OCI-LY7 (cell line): ENCODE measurements around the gene B3GNT3. TPM values are rescaled to one million over a fixed set of nuclear protein-coding genes. Genes with fewer than 3 reads are reported as not detected.

Source experiments
- BruUV-seq: library from RNA; stranded (reverse); fragments of 400-500 nt; replicated peaks from 2 replicates; lab custom pipeline; 2021; lab: Mats Ljungman, UMichigan
- CTCF ChIA-PET: fragments of 300-600 bp; sonication (Branson Sonifier 250); formaldehyde crosslinking; loops from one replicate; lab custom pipeline; 2022; ENCODE audit warnings: antibody characterized with exemption; ENCODE audit not compliant: unreplicated experiment; lab: Charles Lee
- POLR2A ChIA-PET: fragments of 300-600 bp; sonication (Branson Sonifier 250); formaldehyde crosslinking; loops from one replicate; lab custom pipeline; 2022; ENCODE audit warnings: antibody characterized with exemption; lab: Charles Lee
- DNase-seq: peaks from one replicate; pipeline ENCODE4 v3.0.0-alpha.2; 2015; ENCODE audit warnings: low spot score
- H2AFZ ChIP-seq: fragments of 200-600 bp; sonication (generic), shearing (Covaris generic); 2 replicates; pipeline ENCODE4 v1.6.1; 2014; ENCODE audit warnings: mild to moderate bottlenecking, antibody characterized with exemption, low read length, moderate library complexity
- H3K27ac ChIP-seq: fragments of 200-600 bp; sonication (generic); 2 replicates; pipeline ENCODE4 v1.5.1; 2014; ENCODE audit warnings: mixed run types, low read depth, mild to moderate bottlenecking, moderate library complexity, low read length, inconsistent platforms; ENCODE audit not compliant: poor library complexity, severe bottlenecking
- H3K36me3 ChIP-seq: fragments of 200-600 bp; sonication (generic); 2 replicates; pipeline ENCODE4 v1.6.1; 2014; ENCODE audit warnings: mild to moderate bottlenecking, antibody characterized with exemption, low read length, moderate library complexity, mixed read lengths; ENCODE audit not compliant: insufficient read depth
- H3K4me1 ChIP-seq: fragments of 200-600 bp; sonication (generic); 2 replicates; pipeline ENCODE4 v1.5.1; 2014; ENCODE audit warnings: mild to moderate bottlenecking, low read length; ENCODE audit not compliant: insufficient read depth, poor library complexity, severe bottlenecking
- H3K4me2 ChIP-seq: fragments of 200-600 bp; sonication (generic); 2 replicates; pipeline ENCODE4 v1.6.1; 2014; ENCODE audit warnings: mild to moderate bottlenecking, low read length
- H3K4me3 ChIP-seq: fragments of 200-600 bp; sonication (generic); 2 replicates; pipeline ENCODE4 v1.5.1; 2014; ENCODE audit warnings: mild to moderate bottlenecking, low read depth, low read length; ENCODE audit not compliant: poor library complexity, severe bottlenecking
- H3K79me2 ChIP-seq: fragments of 200-600 bp; sonication (generic); 2 replicates; pipeline ENCODE4 v1.6.1; 2016; ENCODE audit warnings: low read depth, mild to moderate bottlenecking, low read length, moderate library complexity, mixed read lengths; ENCODE audit not compliant: insufficient read depth
- H3K9me2 ChIP-seq: fragments of 200-600 bp; sonication (generic); 2 replicates; pipeline ENCODE4 v1.6.1; 2016; ENCODE audit warnings: mild to moderate bottlenecking, low read length, mixed read lengths; ENCODE audit not compliant: insufficient read depth
- H3K9me3 ChIP-seq: fragments of 200-600 bp; sonication (generic); 2 replicates; pipeline ENCODE4 v1.6.1; 2014; ENCODE audit warnings: mild to moderate bottlenecking, mixed run types, low read length, mixed read lengths
- H4K20me1 ChIP-seq: fragments of 200-600 bp; sonication (generic); 2 replicates; pipeline ENCODE4 v1.6.1; 2014; ENCODE audit warnings: mild to moderate bottlenecking, antibody characterized with exemption, low read length, moderate library complexity, mixed read lengths; ENCODE audit not compliant: insufficient read depth
- EZH2phosphoT487 ChIP-seq: fragments of 200-600 bp; sonication (generic); IDR thresholded peaks from 2 replicates; pipeline ENCODE4 v1.6.1; 2018; ENCODE audit warnings: low read depth, borderline replicate concordance, mild to moderate bottlenecking, mixed run types, antibody characterized with exemption, low read length, moderate library complexity, mixed read lengths
- intact Hi-C: fragments of 100-400 bp; cut with micrococcal nuclease; formaldehyde crosslinking; loops from one replicate; pipeline ENCODE4 v1.10.0; 2022; ENCODE audit not compliant: unreplicated experiment
- small RNA-seq: library from RNA; depleted of rRNA; stranded (forward); fragments of <200 nt; gene quantifications from one replicate; pipeline ENCODE3, GENCODE V24; 2014
- total RNA-seq, 2 experiments: library from RNA; depleted of rRNA in 1 of 2; stranded (reverse); fragments of >200 nt in 1 of 2; shearing (Covaris generic) in 1 of 2; gene quantifications; 2 replicates each; pipeline ENCODE4 v1.2.3, GENCODE V29; 2014 to 2022
- TF ChIP-seq, protein P1 (sequence below): fragments of 200-600 bp; sonication (generic); conservative IDR thresholded peaks from 2 replicates; pipeline ENCODE4 v1.5.1; 2014; ENCODE audit warnings: mild to moderate bottlenecking, antibody characterized with exemption, low read length, moderate library complexity, mixed read lengths

Gene B3GNT3
- total RNA-seq, 2 experiments from 2014 or later = not detected

DNA sequence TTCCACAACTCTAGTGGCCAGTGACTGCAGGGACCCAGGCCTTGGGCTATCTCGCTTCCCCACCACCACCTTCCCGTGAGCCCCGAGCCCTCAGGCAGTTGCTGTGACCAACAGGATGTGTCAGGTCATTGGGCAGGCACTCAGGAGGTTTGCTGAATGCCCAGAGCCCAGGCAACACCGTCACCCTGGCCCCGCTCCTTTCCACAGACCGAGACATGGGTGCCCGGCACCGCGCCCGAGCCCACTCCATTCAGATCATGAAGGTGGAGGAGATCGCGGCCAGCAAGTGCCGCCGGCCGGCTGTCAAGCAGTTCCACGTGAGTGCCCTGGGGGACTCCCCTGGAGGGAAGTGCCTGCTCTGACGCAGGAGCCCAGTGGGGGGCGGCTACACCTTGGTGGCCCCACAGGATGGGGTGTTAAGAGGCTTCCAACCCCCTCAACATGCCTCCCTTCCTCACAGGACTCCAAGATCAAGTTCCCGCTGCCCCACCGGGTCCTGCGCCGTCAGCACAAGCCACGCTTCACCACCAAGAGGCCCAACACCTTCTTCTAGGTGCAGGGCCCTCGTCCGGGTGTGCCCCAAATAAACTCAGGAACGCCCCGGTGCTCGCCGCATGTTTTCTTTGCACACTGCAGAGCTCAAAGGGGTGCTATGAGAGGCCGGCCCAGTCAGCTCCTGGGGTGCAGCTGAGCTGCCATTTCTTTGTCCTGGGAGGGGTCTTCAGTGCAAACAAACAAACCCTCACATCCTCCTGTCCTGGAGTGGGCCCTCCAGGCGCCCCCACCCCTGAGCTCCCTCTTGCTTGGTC, 68.0 kb downstream of the B3GNT3 start:
- CTCF ChIA-PET = no interaction called here
- Histone ChIP-seq H4K20me1 (peaks cover 21% of the 10 kb centered on the region), H3K4me1 (peaks cover 36% of the 10 kb centered on the region), H2AFZ (no peak overlapping the region), H3K79me2 (peaks cover 28% of the 10 kb centered on the region), H3K4me3 (peak overlapping the region; percentile 90), H3K9me2 (no peaks in the 10 kb centered on the region), H3K9me3 (no peaks in the 10 kb centered on the region), H3K27ac (peak overlapping the region; percentile 65), H3K4me2 (peak overlapping the region; percentile 96), H3K36me3 (peaks cover 56% of the 10 kb centered on the region)
- TF ChIP-seq EZH2phosphoT487 = no peak
- TF ChIP-seq, protein P1, sequence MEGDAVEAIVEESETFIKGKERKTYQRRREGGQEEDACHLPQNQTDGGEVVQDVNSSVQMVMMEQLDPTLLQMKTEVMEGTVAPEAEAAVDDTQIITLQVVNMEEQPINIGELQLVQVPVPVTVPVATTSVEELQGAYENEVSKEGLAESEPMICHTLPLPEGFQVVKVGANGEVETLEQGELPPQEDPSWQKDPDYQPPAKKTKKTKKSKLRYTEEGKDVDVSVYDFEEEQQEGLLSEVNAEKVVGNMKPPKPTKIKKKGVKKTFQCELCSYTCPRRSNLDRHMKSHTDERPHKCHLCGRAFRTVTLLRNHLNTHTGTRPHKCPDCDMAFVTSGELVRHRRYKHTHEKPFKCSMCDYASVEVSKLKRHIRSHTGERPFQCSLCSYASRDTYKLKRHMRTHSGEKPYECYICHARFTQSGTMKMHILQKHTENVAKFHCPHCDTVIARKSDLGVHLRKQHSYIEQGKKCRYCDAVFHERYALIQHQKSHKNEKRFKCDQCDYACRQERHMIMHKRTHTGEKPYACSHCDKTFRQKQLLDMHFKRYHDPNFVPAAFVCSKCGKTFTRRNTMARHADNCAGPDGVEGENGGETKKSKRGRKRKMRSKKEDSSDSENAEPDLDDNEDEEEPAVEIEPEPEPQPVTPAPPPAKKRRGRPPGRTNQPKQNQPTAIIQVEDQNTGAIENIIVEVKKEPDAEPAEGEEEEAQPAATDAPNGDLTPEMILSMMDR = no peak
- BruUV-seq = no TSS peak
- POLR2A ChIA-PET = no interaction called here
- intact Hi-C loops = no loop called here
- DNase-seq = no peak

Small RNA genes within 50 kb of the gene (small RNA-seq; reads per million reads assigned to genes)
- not detected for gene SNORA68

Other genes starting within 250 kb of the B3GNT3 start
- 43.0 and 49.6 TPM in 2 replicates for gene COLGALT1, start 239.5 kb upstream of the B3GNT3 start, total RNA-seq (2014; rRNA removed; shearing (Covaris generic))
- gene COLGALT1, start 239.5 kb upstream of the B3GNT3 start, total RNA-seq (2022) = 57.2 and 68.6 TPM in 2 replicates
- 0.80 and 0.92 TPM in 2 replicates for gene UNC13A, start 106.8 kb upstream of the B3GNT3 start, total RNA-seq (2014; rRNA removed; shearing (Covaris generic))
- 0.72 and 0.76 TPM in 2 replicates for gene UNC13A, start 106.8 kb upstream of the B3GNT3 start, total RNA-seq (2022)
- 11.5 and 31.6 TPM in 2 replicates for gene MAP1S, start 75.7 kb upstream of the B3GNT3 start, total RNA-seq (2014; rRNA removed; shearing (Covaris generic))
- gene MAP1S, start 75.7 kb upstream of the B3GNT3 start, total RNA-seq (2022) = 53.1 and 61.1 TPM in 2 replicates
- 80.6 and 85.6 TPM in 2 replicates for gene FCHO1, start 43.7 kb upstream of the B3GNT3 start, total RNA-seq (2014; rRNA removed; shearing (Covaris generic))
- 107 and 115 TPM in 2 replicates for gene FCHO1, start 43.7 kb upstream of the B3GNT3 start, total RNA-seq (2022)
- 0.25 TPM in 1 of 2 replicates, not detected in the other for gene INSL3, start 26.4 kb downstream of the B3GNT3 start, total RNA-seq (2014; rRNA removed; shearing (Covaris generic))
- gene INSL3, start 26.4 kb downstream of the B3GNT3 start, total RNA-seq (2022) = 0.38 TPM in 1 of 2 replicates, not detected in the other
- 9.4 and 14.0 TPM in 2 replicates for gene JAK3, start 52.8 kb downstream of the B3GNT3 start, total RNA-seq (2014; rRNA removed; shearing (Covaris generic))
- gene JAK3, start 52.8 kb downstream of the B3GNT3 start, total RNA-seq (2022) = 24.4 and 25.3 TPM in 2 replicates
- 2,643 and 3,019 TPM in 2 replicates for gene RPL18A, start 64.8 kb downstream of the B3GNT3 start, total RNA-seq (2014; rRNA removed; shearing (Covaris generic))
- gene RPL18A, start 64.8 kb downstream of the B3GNT3 start, total RNA-seq (2022) = 3,145 and 3,253 TPM in 2 replicates
- gene SLC5A5, start 76.8 kb downstream of the B3GNT3 start, total RNA-seq (2014; rRNA removed; shearing (Covaris generic)) = 0.03 TPM in 1 of 2 replicates, not detected in the other
- gene SLC5A5, start 76.8 kb downstream of the B3GNT3 start, total RNA-seq (2022) = not detected in 2 replicates
- gene CCDC124, start 137.9 kb downstream of the B3GNT3 start, total RNA-seq (2014; rRNA removed; shearing (Covaris generic)) = 57.5 and 68.2 TPM in 2 replicates
- 86.8 and 106 TPM in 2 replicates for gene CCDC124, start 137.9 kb downstream of the B3GNT3 start, total RNA-seq (2022)
- gene KCNN1, start 172.0 kb downstream of the B3GNT3 start, total RNA-seq (2014; rRNA removed; shearing (Covaris generic)) = 0.51 and 1.1 TPM in 2 replicates
- 0.57 and 0.61 TPM in 2 replicates for gene KCNN1, start 172.0 kb downstream of the B3GNT3 start, total RNA-seq (2022)
- 27.3 and 30.7 TPM in 2 replicates for gene ARRDC2, start 213.0 kb downstream of the B3GNT3 start, total RNA-seq (2014; rRNA removed; shearing (Covaris generic))
- gene ARRDC2, start 213.0 kb downstream of the B3GNT3 start, total RNA-seq (2022) = 30.6 and 30.7 TPM in 2 replicates